GM21717 (cell line): Measurements from ENCODE around the gene FAM227A.
"Not testable (repeated sequence)": the region's sequence is repeated elsewhere in the genome, so short reads cannot be mapped to it uniquely, and the experiment has no call there.

Experiments
- ATAC-seq: cut with Tn5 transposase; IDR thresholded peaks from one replicate; pipeline ENCODE4 v1.9.1; 2021; ENCODE audit warnings: mild to moderate bottlenecking, moderate library complexity; ENCODE audit not compliant: unreplicated experiment

The FAM227A gene

GRCh38 chr22:38674888-38675287, 18.7 kb upstream of the FAM227A start:
- ATAC-seq = no peak

GRCh38 chr22:38657045-38657909, 1.1 kb upstream of the FAM227A start:
- ATAC-seq = peak; percentile 44

GRCh38 chr22:38655519-38656255, 505 bp downstream of the FAM227A start:
- ATAC-seq = peak; percentile 16

- no peak for ATAC-seq
Observed at GRCh38 chr22:38653741-38654140, 2.5 kb downstream of the FAM227A start.

GRCh38 chr22:38652859-38653258, 3.3 kb downstream of the FAM227A start:
- no peak for ATAC-seq

- ATAC-seq = no peak
Observed at GRCh38 chr22:38649841-38650522, 6.2 kb downstream of the FAM227A start.

- no peak for ATAC-seq
Observed at GRCh38 chr22:38645430-38645829, 10.8 kb downstream of the FAM227A start.

GRCh38 chr22:38644245-38644644, 11.9 kb downstream of the FAM227A start:
- ATAC-seq = not testable (repeated sequence)

- no peak for ATAC-seq
Observed at GRCh38 chr22:38641476-38642040, 14.6 kb downstream of the FAM227A start.

- ATAC-seq = no peak
Observed at GRCh38 chr22:38638728-38639127, 17.5 kb downstream of the FAM227A start.

- no peak for ATAC-seq
Observed at GRCh38 chr22:38638216-38638615, 18.0 kb downstream of the FAM227A start.

GRCh38 chr22:38632528-38632927, 23.7 kb downstream of the FAM227A start:
- ATAC-seq = no peak

- ATAC-seq = no peak
Observed at GRCh38 chr22:38631724-38632123, 24.5 kb downstream of the FAM227A start.

GRCh38 chr22:38629108-38629507, 27.1 kb downstream of the FAM227A start:
- no peak for ATAC-seq

GRCh38 chr22:38628444-38628843, 27.7 kb downstream of the FAM227A start:
- ATAC-seq = no peak

GRCh38 chr22:38623351-38623750, 32.8 kb downstream of the FAM227A start:
- ATAC-seq = no peak

GRCh38 chr22:38618682-38619081, 37.5 kb downstream of the FAM227A start:
- ATAC-seq = no peak

- no peak for ATAC-seq
Observed at GRCh38 chr22:38618258-38618657, 37.9 kb downstream of the FAM227A start.

GRCh38 chr22:38615064-38615405, 41.2 kb downstream of the FAM227A start:
- ATAC-seq = not testable (repeated sequence)

- ATAC-seq = no peak
Observed at GRCh38 chr22:38614332-38615063, 41.7 kb downstream of the FAM227A start.

GRCh38 chr22:38613588-38613987, 42.6 kb downstream of the FAM227A start:
- no peak for ATAC-seq
